GM21390 (cell line): Measurements from ENCODE around the gene SSTR1.
"Not testable (repeated sequence)": the region's sequence is repeated elsewhere in the genome, so short reads cannot be mapped to it uniquely, and the experiment has no call there.

Experiments
- ATAC-seq: cut with Tn5 transposase; IDR thresholded peaks from one replicate; pipeline ENCODE4 v1.9.1; 2021; ENCODE audit not compliant: unreplicated experiment

The SSTR1 gene

GRCh38 chr14:38207736-38208617 lies at the start of gene SSTR1:
Gene SSTR1 (plus strand): TSS chr14:38207904. CDS start chr14:38209390, 1,486 bp downstream.
- ATAC-seq, result no peak

GRCh38 chr14:38158468-38158867 lies 49.2 kb upstream of the SSTR1 start:
- no peak for ATAC-seq

- ATAC-seq, result no peak
These were observed 39.3 kb upstream of the SSTR1 start for GRCh38 chr14:38168416-38168815.

GRCh38 chr14:38171197-38171596 lies 36.5 kb upstream of the SSTR1 start:
- ATAC-seq, result no peak

- ATAC-seq, result no peak
These were observed 33.0 kb upstream of the SSTR1 start for GRCh38 chr14:38174711-38175110.

- ATAC-seq, result no peak
These were observed 32.0 kb upstream of the SSTR1 start for GRCh38 chr14:38175658-38176057.

GRCh38 chr14:38176379-38176778 lies 31.3 kb upstream of the SSTR1 start:
- no peak for ATAC-seq

- ATAC-seq, result no peak
These were observed 23.6 kb upstream of the SSTR1 start for GRCh38 chr14:38184132-38184531.

GRCh38 chr14:38185671-38186070 lies 22.0 kb upstream of the SSTR1 start:
- no peak for ATAC-seq

- ATAC-seq, result no peak
These were observed 21.5 kb upstream of the SSTR1 start for GRCh38 chr14:38186216-38186615.

- ATAC-seq, result no peak
These were observed 20.2 kb upstream of the SSTR1 start for GRCh38 chr14:38187528-38187927.

- no peak for ATAC-seq
These were observed 17.6 kb upstream of the SSTR1 start for GRCh38 chr14:38189930-38190726.

GRCh38 chr14:38190846-38191245 lies 16.9 kb upstream of the SSTR1 start:
- ATAC-seq, result not testable (repeated sequence)

- ATAC-seq, result not testable (repeated sequence)
These were observed 16.2 kb upstream of the SSTR1 start for GRCh38 chr14:38191491-38191890.

- ATAC-seq, result no peak
These were observed 10.5 kb upstream of the SSTR1 start for GRCh38 chr14:38197001-38197783.

- ATAC-seq, result no peak
These were observed 9.8 kb upstream of the SSTR1 start for GRCh38 chr14:38197784-38198335.

GRCh38 chr14:38198425-38198824 lies 9.3 kb upstream of the SSTR1 start:
- no peak for ATAC-seq

- no peak for ATAC-seq
These were observed 8.6 kb upstream of the SSTR1 start for GRCh38 chr14:38199076-38199475.

- no peak for ATAC-seq
These were observed 8.0 kb upstream of the SSTR1 start for GRCh38 chr14:38199739-38200138.

- ATAC-seq, result no peak
These were observed 6.4 kb upstream of the SSTR1 start for GRCh38 chr14:38201137-38201828.
